HepG2 (cell line): ENCODE measurements around the gene GPR39. TPM values are rescaled to one million over a fixed set of nuclear protein-coding genes. Genes with fewer than 3 reads are reported as not detected.
"Not testable (repeated sequence)": the region's sequence is repeated elsewhere in the genome, so short reads cannot be mapped to it uniquely, and the experiment has no call there.

Source experiments
- ATAC-seq: fragments of 200-7000 bp; cut with Tn5 transposase; 3 replicates; pipeline ENCODE4 v1.9.1; 2020; ENCODE audit warnings: mild to moderate bottlenecking, moderate library complexity
- BruUV-seq: library from RNA; stranded (reverse); fragments of 400-500 nt; replicated peaks from 2 replicates; lab custom pipeline; 2021; lab: Mats Ljungman, UMichigan
- CTCF ChIA-PET: fragments of 300-600 bp; formaldehyde crosslinking; extraction: SDS; loops from one replicate; lab custom pipeline; 2021; ENCODE audit warnings: low total read pairs, inconsistent platforms, low intra/inter-chr PET ratio; lab: Yijun Ruan, JAX
- POLR2A ChIA-PET: fragments of 350-600 bp; sonication (Branson Sonifier 250); formaldehyde crosslinking; loops from one replicate; lab custom pipeline; 2020; ENCODE audit warnings: antibody characterized with exemption, inconsistent platforms; lab: Yijun Ruan, JAX
- DNase-seq: peaks from one replicate; pipeline ENCODE4 v3.0.0-alpha.2; 2015; ENCODE audit warnings: low spot score
- FAIRE-seq: peaks from 3 replicates; lab custom pipeline; 2011; peaks lifted over from hg19 to GRCh38; lab: Jason Lieb, UNC
- H2AFZ ChIP-seq: one replicate; pipeline ENCODE4 v1.6.1; 2011; ENCODE audit warnings: low read length, inconsistent platforms
- H3K27ac ChIP-seq: fragments of 300-600 bp; 3 replicates; pipeline ENCODE4 v1.8.0; 2011; ENCODE audit warnings: mixed run types, mild to moderate bottlenecking, mixed read lengths, low read length, inconsistent platforms; ENCODE audit not compliant: insufficient read depth; ENCODE audit errors: extremely low read length
- H3K27me3 ChIP-seq, 2 experiments: fragments of 200-600 bp in 1 of 2; 2 replicates in 1 of 2; 3 replicates in 1 of 2; pipeline versions ENCODE4 v1.6.0 to v1.8.0; 2011; ENCODE audit warnings: low read length in 2 of 2, mild to moderate bottlenecking in 2 of 2, moderate library complexity in 2 of 2, inconsistent platforms in 1 of 2; ENCODE audit not compliant: insufficient read depth in 2 of 2, control insufficient read depth in 1 of 2
- H3K36me3 ChIP-seq, 2 experiments: fragments of 200-600 bp in 1 of 2; replicated peaks in 1 of 2; 2 replicates in 1 of 2; 3 replicates in 1 of 2; pipeline versions ENCODE4 v1.5.1 to v1.8.0; 2011; ENCODE audit warnings: low read length in 2 of 2, inconsistent platforms in 1 of 2; ENCODE audit not compliant: insufficient read depth in 2 of 2, control insufficient read depth in 1 of 2
- H3K4me1 ChIP-seq: 2 replicates; pipeline ENCODE4 v1.5.1; 2012; ENCODE audit warnings: low read length, inconsistent platforms; ENCODE audit not compliant: insufficient read depth
- H3K4me2 ChIP-seq: 2 replicates; pipeline ENCODE4 v1.6.0; 2011; ENCODE audit warnings: low read depth, low read length, inconsistent platforms
- H3K4me3 ChIP-seq, 3 experiments: fragments of 200-600 bp in 1 of 3; sonication (generic), shearing (Covaris generic) in 1 of 3; replicated peaks in 1 of 3; 2 replicates each; pipeline ENCODE4 v1.5.1; 2011 to 2016; ENCODE audit warnings: low read length in 3 of 3, inconsistent platforms in 2 of 3, low read depth in 2 of 3, mild to moderate bottlenecking in 2 of 3, control low read depth in 1 of 3, mixed read lengths in 1 of 3; ENCODE audit not compliant: insufficient read depth in 1 of 3
- H3K79me2 ChIP-seq: one replicate; pipeline ENCODE4 v1.6.1; 2011; ENCODE audit warnings: low read length, inconsistent platforms; ENCODE audit not compliant: insufficient read depth
- H3K9ac ChIP-seq: 2 replicates; pipeline ENCODE4 v1.6.0; 2011; ENCODE audit warnings: mild to moderate bottlenecking, low read depth, low read length, inconsistent platforms; ENCODE audit not compliant: insufficient read depth
- H3K9me3 ChIP-seq: 2 replicates; pipeline ENCODE4 v1.5.1; 2012; ENCODE audit warnings: mild to moderate bottlenecking, low read length
- H4K20me1 ChIP-seq: 2 replicates; pipeline ENCODE4 v1.6.0; 2011; ENCODE audit warnings: inconsistent platforms, mild to moderate bottlenecking, low read length, moderate library complexity; ENCODE audit not compliant: insufficient read depth
- ARNT2 ChIP-seq: sonication (generic); formaldehyde crosslinking; IDR thresholded peaks from 2 replicates; pipeline ENCODE4 v1.8.0; 2022; ENCODE audit warnings: mild to moderate bottlenecking, low read depth, missing genetic modification reagents, moderate library complexity
- CHD4 ChIP-seq: fragments of 200-600 bp; sonication (generic); IDR thresholded peaks from 2 replicates; pipeline ENCODE4 v1.7.0; 2017; ENCODE audit warnings: mild to moderate bottlenecking, low read length, borderline replicate concordance
- KDM3A ChIP-seq: IDR thresholded peaks from 2 replicates; pipeline ENCODE4 v1.6.1; 2018; ENCODE audit warnings: low read depth, missing compliant biosample characterization
- RARA ChIP-seq: IDR thresholded peaks from 2 replicates; pipeline ENCODE4 v1.6.1; 2016; ENCODE audit warnings: missing genetic modification reagents, missing compliant biosample characterization
- SRF ChIP-seq: IDR thresholded peaks from 2 replicates; pipeline ENCODE4 v1.6.1; 2011; ENCODE audit warnings: mild to moderate bottlenecking, low read depth, low read length, moderate library complexity
- ZNF33B ChIP-seq: sonication (generic); formaldehyde crosslinking; IDR thresholded peaks from 2 replicates; pipeline ENCODE4 v1.5.1; 2020; ENCODE audit warnings: mild to moderate bottlenecking, missing genetic modification reagents
- WGBS: methylation state at CpG from one replicate; pipeline ENCODE4 v1.1.6; 2017; ENCODE audit warnings: low lambda C conversion rate; 5-methylcytosine and 5-hydroxymethylcytosine counted together
- in situ Hi-C: cut with HindIII; loops from 2 replicates; pipeline ENCODE4 v1.10.0; 2017; ENCODE audit warnings: low pct_unique_long_range_greater_than_20kb; ENCODE audit not compliant: extremely low pct_ligation_motif_present
- intact Hi-C: fragments of 100-400 bp; cut with micrococcal nuclease; formaldehyde crosslinking; loops from one replicate; pipeline ENCODE4 v1.10.0; 2022; ENCODE audit not compliant: unreplicated experiment
- polyA plus RNA-seq, 8 experiments: library from polyadenylated mRNA; depleted of rRNA in 3 of 8; stranded (reverse) in 7 of 8; unstranded in 1 of 8; fragments of >200 nt; fragmentation: Illumina TruSeq in 4 of 8; extraction: Trizol in 4 of 8; gene quantifications; 2 replicates each; pipeline versions ENCODE4 v1.2.1 to v1.2.3, GENCODE V29; 2011 to 2016; ENCODE audit warnings: low read depth in 4 of 8, missing spikeins in 1 of 8, mixed read lengths in 1 of 8; ENCODE audit not compliant: insufficient read depth in 1 of 8
- total RNA-seq, 5 experiments: library from RNA; depleted of rRNA; stranded (reverse); fragments of >200 nt; fragmentation: Illumina TruSeq; extraction: Trizol; gene quantifications; 2 replicates each; pipeline ENCODE4 v1.2.3, GENCODE V29; 2016; ENCODE audit warnings: low read depth in 1 of 5
- TF ChIP-seq, protein P1 (sequence below): sonication (generic); formaldehyde crosslinking; IDR thresholded peaks from 2 replicates; pipeline ENCODE4 v1.8.0; 2022; ENCODE audit warnings: mild to moderate bottlenecking, missing genetic modification reagents; ENCODE audit not compliant: insufficient replicate concordance
- TF ChIP-seq, protein P2 (sequence below): IDR thresholded peaks from 2 replicates; pipeline ENCODE4 v1.4.0; 2020; ENCODE audit warnings: mild to moderate bottlenecking, missing genetic modification reagents
- TF ChIP-seq, protein P3 (sequence below): sonication (generic); formaldehyde crosslinking; IDR thresholded peaks from 2 replicates; pipeline ENCODE4 v1.5.0; 2020; ENCODE audit warnings: mild to moderate bottlenecking, missing genetic modification reagents, borderline replicate concordance
- TF ChIP-seq, protein P4 (sequence below): sonication (generic); formaldehyde crosslinking; IDR thresholded peaks from 2 replicates; pipeline ENCODE4 v1.8.0; 2022; ENCODE audit warnings: missing genetic modification reagents, mild to moderate bottlenecking, inconsistent platforms, borderline replicate concordance

The GPR39 gene
- total and polyA plus RNA-seq, 2 of the 13 experiments (the other 11 are each of a cell fraction or from before 2014, with no cell fraction given) = 0.16 to 0.62 TPM

DNA sequence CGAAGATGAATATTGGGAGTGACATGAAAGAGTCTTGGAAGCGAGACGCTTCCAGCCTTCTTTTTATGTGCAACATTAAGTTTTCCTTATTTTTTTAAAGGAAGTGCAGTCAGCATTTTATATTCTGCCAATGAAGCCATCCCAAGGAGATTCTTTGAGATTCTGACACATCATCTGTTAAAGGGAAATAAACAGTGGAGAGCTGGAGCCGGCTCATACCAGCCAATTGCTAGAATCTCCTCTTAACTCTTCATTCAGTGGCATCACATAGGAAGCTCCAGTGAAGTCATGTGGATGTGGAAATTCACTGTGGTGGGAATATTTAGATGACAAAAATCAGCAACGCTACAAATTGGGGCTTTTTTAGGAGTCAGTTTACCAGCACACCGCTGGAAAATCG lies 23.7 kb upstream of the GPR39 start:
- FAIRE-seq = no peak
- H3K4me3 ChIP-seq = no peak overlapping the region
- no TSS peak for BruUV-seq
- H3K9me3 ChIP-seq = peaks cover 10% of the 10 kb centered on the region; the same call in 1 of the 2 replicates
- peaks cover 7% of the 10 kb centered on the region; the same call in 1 of the 2 replicates for H3K4me1 ChIP-seq
- H3K79me2 ChIP-seq = no peaks in the 10 kb centered on the region
- no peak for DNase-seq
- 32% methylated on average over 7 of the region's 7 CpGs for WGBS
- no peak for TF ChIP-seq ZNF33B
- TF ChIP-seq KDM3A = no peak
- TF ChIP-seq, protein P1, sequence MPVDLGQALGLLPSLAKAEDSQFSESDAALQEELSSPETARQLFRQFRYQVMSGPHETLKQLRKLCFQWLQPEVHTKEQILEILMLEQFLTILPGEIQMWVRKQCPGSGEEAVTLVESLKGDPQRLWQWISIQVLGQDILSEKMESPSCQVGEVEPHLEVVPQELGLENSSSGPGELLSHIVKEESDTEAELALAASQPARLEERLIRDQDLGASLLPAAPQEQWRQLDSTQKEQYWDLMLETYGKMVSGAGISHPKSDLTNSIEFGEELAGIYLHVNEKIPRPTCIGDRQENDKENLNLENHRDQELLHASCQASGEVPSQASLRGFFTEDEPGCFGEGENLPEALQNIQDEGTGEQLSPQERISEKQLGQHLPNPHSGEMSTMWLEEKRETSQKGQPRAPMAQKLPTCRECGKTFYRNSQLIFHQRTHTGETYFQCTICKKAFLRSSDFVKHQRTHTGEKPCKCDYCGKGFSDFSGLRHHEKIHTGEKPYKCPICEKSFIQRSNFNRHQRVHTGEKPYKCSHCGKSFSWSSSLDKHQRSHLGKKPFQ (CRISPR knock-in tag) = no peak
- TF ChIP-seq ARNT2 = no peak
- no peak for TF ChIP-seq RARA (CRISPR knock-in tag)
- TF ChIP-seq, protein P2, sequence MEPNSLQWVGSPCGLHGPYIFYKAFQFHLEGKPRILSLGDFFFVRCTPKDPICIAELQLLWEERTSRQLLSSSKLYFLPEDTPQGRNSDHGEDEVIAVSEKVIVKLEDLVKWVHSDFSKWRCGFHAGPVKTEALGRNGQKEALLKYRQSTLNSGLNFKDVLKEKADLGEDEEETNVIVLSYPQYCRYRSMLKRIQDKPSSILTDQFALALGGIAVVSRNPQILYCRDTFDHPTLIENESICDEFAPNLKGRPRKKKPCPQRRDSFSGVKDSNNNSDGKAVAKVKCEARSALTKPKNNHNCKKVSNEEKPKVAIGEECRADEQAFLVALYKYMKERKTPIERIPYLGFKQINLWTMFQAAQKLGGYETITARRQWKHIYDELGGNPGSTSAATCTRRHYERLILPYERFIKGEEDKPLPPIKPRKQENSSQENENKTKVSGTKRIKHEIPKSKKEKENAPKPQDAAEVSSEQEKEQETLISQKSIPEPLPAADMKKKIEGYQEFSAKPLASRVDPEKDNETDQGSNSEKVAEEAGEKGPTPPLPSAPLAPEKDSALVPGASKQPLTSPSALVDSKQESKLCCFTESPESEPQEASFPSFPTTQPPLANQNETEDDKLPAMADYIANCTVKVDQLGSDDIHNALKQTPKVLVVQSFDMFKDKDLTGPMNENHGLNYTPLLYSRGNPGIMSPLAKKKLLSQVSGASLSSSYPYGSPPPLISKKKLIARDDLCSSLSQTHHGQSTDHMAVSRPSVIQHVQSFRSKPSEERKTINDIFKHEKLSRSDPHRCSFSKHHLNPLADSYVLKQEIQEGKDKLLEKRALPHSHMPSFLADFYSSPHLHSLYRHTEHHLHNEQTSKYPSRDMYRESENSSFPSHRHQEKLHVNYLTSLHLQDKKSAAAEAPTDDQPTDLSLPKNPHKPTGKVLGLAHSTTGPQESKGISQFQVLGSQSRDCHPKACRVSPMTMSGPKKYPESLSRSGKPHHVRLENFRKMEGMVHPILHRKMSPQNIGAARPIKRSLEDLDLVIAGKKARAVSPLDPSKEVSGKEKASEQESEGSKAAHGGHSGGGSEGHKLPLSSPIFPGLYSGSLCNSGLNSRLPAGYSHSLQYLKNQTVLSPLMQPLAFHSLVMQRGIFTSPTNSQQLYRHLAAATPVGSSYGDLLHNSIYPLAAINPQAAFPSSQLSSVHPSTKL (CRISPR knock-in tag) = no peak
- no peak for TF ChIP-seq SRF
- TF ChIP-seq, protein P3, sequence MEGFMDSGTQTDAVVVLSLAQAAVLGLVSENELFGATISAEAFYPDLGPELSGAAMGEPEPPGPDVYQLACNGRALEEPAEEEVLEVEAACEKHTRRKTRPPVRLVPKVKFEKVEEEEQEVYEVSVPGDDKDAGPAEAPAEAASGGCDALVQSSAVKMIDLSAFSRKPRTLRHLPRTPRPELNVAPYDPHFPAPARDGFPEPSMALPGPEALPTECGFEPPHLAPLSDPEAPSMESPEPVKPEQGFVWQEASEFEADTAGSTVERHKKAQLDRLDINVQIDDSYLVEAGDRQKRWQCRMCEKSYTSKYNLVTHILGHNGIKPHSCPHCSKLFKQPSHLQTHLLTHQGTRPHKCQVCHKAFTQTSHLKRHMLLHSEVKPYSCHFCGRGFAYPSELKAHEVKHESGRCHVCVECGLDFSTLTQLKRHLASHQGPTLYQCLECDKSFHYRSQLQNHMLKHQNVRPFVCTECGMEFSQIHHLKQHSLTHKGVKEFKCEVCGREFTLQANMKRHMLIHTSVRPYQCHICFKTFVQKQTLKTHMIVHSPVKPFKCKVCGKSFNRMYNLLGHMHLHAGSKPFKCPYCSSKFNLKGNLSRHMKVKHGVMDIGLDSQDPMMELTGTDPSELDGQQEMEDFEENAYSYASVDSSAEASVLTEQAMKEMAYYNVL (CRISPR knock-in tag) = no peak
- TF ChIP-seq, protein P4, sequence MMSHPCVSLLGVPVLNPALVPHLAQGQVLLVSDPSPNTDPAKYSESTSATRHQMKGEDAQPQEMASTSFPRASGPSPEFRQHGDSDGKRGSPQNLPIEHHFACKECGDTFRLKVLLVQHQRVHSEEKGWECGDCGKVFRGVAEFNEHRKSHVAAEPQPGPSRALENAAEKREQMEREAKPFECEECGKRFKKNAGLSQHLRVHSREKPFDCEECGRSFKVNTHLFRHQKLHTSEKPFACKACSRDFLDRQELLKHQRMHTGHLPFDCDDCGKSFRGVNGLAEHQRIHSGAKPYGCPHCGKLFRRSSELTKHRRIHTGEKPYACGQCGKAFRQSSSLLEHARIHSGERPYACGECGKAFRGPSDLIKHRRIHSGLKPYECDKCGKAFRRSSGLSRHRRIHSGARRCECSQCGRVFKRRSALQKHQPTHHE (CRISPR knock-in tag) = no peak
- TF ChIP-seq CHD4 = no peak
- H3K4me2 ChIP-seq = no peak overlapping the region
- in situ Hi-C loops (no loop called here), intact Hi-C loops (no loop called here)
- H3K9ac ChIP-seq = no peak overlapping the region
- H4K20me1 ChIP-seq = no peaks in the 10 kb centered on the region
- no peak overlapping the region for H3K27ac ChIP-seq
- no peaks in the 10 kb centered on the region for H3K36me3 ChIP-seq
- no peaks in the 10 kb centered on the region for H3K27me3 ChIP-seq
- CTCF ChIA-PET = no interaction called here
- no peak overlapping the region for H2AFZ ChIP-seq
- ATAC-seq = no peak
- POLR2A ChIA-PET = no interaction called here

DNA sequence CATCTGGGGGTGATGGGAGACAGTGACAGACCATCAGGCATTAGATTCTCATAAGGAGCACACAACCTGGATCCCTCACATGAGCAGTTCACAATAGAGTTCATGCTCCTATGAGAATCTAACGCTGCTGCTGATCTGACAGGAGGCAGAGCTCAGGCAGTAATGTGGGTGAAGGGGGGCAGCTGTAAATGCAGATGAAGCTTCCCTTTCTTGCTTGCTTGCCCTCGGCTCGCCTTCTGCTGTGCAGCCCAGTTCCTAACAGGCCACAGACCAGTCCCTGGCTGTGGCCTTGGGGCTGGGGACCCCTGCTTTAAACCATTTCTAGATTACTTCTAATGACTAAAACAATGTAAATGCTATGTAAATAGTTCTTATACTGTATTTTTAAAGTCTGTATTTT lies 19.6 kb upstream of the GPR39 start:
- WGBS = 0% methylated on average over 3 of the region's 3 CpGs
- in situ Hi-C loops, BruUV-seq: not testable (repeated sequence)

More for the DNA sequence above, 19.6 kb upstream of the GPR39 start:
- H3K79me2 ChIP-seq, DNase-seq, H3K4me1 ChIP-seq, intact Hi-C loops, FAIRE-seq, H3K27me3 ChIP-seq, CTCF ChIA-PET, H3K4me3 ChIP-seq, H2AFZ ChIP-seq, H3K27ac ChIP-seq, H3K9ac ChIP-seq, H3K36me3 ChIP-seq, ATAC-seq, H3K4me2 ChIP-seq, H4K20me1 ChIP-seq, POLR2A ChIA-PET, H3K9me3 ChIP-seq: not testable (repeated sequence)
